Measurements from ENCODE around the gene ERBB4. TPM values are rescaled to one million over a fixed set of nuclear protein-coding genes. Genes with fewer than 3 reads are reported as not detected.

Gene ERBB4
- total RNA-seq, 1 experiment from 2014 or later: 0.04 TPM

DNA sequence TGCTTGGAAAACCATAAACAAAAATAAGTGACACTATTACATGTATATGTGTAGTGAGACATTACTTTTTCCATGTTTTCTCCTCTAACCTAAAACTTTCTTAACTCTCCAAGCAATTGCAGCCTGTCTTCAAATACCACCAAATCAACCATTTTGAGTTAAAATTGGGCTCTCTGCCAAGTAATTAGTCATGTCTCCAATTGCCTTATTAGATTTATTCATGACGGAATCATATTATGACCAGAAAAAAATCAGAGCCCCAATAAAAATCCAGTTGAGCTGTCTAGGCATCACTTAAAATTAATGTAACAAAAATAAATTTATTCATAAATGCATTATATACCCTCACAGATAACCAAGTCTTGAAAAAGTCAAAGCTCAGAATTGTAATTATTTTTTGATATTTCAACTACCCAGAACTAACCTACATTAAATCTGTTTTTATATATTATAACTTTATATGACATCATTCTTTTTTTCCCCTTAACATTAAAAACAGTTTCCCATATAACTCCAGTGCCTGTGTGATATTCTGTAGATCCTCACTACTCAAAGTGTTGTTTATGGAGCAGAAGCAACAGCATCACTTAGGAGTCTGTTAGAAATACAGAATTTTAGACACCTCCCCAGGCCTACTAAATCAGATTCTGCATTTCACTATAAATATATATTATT, 157.0 kb downstream of the ERBB4 start:
- H4K91ac ChIP-seq (ENCODE audit: insufficient read length, low read depth, low read length): no peak overlapping the region
- no peak overlapping the region for H2BK120ac ChIP-seq (ENCODE audit: low read depth, low read length, poor library complexity, severe bottlenecking)
- no peak overlapping the region for H4K5ac ChIP-seq (ENCODE audit: insufficient read length, low read depth, low read length)
- no peak overlapping the region for H3K27ac ChIP-seq (ENCODE audit: insufficient read length, low read depth, low read length)
- no peak for DNase-seq
- H3K4me2 ChIP-seq (ENCODE audit: insufficient read depth, insufficient read length, low read length): no peak overlapping the region
- H3K4me3 Mint-ChIP-seq: no peak overlapping the region
- no peaks in the 10 kb centered on the region for H3K79me2 ChIP-seq (ENCODE audit: insufficient read depth, low read length)
- H3T11ph ChIP-seq (ENCODE audit: low read length): no peak overlapping the region
- H3K36me3 Mint-ChIP-seq (ENCODE audit: insufficient read depth in 1 of 3, low read depth in 3 of 3): no peaks in the 10 kb centered on the region
- H2BK15ac ChIP-seq (ENCODE audit: low read depth, low read length): no peak overlapping the region
- no peak overlapping the region for H4K8ac ChIP-seq (replicated peaks; ENCODE audit: insufficient read length, low read depth, low read length)
- no peaks in the 10 kb centered on the region for H3K27me3 ChIP-seq (ENCODE audit: insufficient read depth, low read length)
- no peak overlapping the region for H3K23ac ChIP-seq (ENCODE audit: insufficient read length, low read depth, low read length)
- H2BK12ac ChIP-seq (ENCODE audit: insufficient read length, low read depth, low read length): no peak overlapping the region
- no peak overlapping the region for H3K56ac ChIP-seq (ENCODE audit: insufficient read length, low read depth, low read length)
- H3K9ac ChIP-seq (ENCODE audit: extremely low read depth, insufficient read length, low read length): no peak overlapping the region
- no peaks in the 10 kb centered on the region for H4K20me1 ChIP-seq (ENCODE audit: control insufficient read depth, insufficient read depth, insufficient read length)
- no peak overlapping the region for H2AFZ ChIP-seq (ENCODE audit: low read length)
- H3K9me3 Mint-ChIP-seq: no peaks in the 10 kb centered on the region
- H3K4me1 Mint-ChIP-seq: peaks cover 8 to 9% of the 10 kb centered on the region in 2 experiments
- no peak overlapping the region for H2BK5ac ChIP-seq (ENCODE audit: insufficient read length, low read length)
- no peak overlapping the region for H3K18ac ChIP-seq (ENCODE audit: insufficient read length, low read depth, low read length)
- no peaks in the 10 kb centered on the region for H3K9me3 ChIP-seq (ENCODE audit: control insufficient read depth, low read depth, low read length)
- no peaks in the 10 kb centered on the region for H3K79me1 ChIP-seq (ENCODE audit: insufficient read depth, low read depth, low read length, poor library complexity, severe bottlenecking)
- H3K27me3 Mint-ChIP-seq (ENCODE audit: low read depth): no peaks in the 10 kb centered on the region
- H3K23me2 ChIP-seq (ENCODE audit: insufficient read length, low read depth, low read length, poor library complexity, severe bottlenecking): no peaks in the 10 kb centered on the region
- H3K14ac ChIP-seq (ENCODE audit: insufficient read depth, low read length): no peak overlapping the region
- no peak overlapping the region for H3K4ac ChIP-seq (ENCODE audit: low read depth, low read length)
- H3K4me1 ChIP-seq (ENCODE audit: insufficient read depth, low read length): no peaks in the 10 kb centered on the region
- peak overlapping the region in 1 of 3 experiments; percentile 33; a peak in 1 of 7 replicates for H3K27ac Mint-ChIP-seq
- TF ChIP-seq, protein P1, sequence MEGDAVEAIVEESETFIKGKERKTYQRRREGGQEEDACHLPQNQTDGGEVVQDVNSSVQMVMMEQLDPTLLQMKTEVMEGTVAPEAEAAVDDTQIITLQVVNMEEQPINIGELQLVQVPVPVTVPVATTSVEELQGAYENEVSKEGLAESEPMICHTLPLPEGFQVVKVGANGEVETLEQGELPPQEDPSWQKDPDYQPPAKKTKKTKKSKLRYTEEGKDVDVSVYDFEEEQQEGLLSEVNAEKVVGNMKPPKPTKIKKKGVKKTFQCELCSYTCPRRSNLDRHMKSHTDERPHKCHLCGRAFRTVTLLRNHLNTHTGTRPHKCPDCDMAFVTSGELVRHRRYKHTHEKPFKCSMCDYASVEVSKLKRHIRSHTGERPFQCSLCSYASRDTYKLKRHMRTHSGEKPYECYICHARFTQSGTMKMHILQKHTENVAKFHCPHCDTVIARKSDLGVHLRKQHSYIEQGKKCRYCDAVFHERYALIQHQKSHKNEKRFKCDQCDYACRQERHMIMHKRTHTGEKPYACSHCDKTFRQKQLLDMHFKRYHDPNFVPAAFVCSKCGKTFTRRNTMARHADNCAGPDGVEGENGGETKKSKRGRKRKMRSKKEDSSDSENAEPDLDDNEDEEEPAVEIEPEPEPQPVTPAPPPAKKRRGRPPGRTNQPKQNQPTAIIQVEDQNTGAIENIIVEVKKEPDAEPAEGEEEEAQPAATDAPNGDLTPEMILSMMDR (conservative IDR thresholded peaks at IDR 0.05): no peak
- H2AK5ac ChIP-seq (ENCODE audit: insufficient read length, low read length): no peak overlapping the region
- no peak overlapping the region for H2BK20ac ChIP-seq (ENCODE audit: low read depth, low read length, poor library complexity, severe bottlenecking)
- WGBS (ENCODE audit: extremely low coverage, insufficient read length, low lambda C conversion rate): no CpG with 5 or more reads among the region's 1 CpG

Data from H9 (cell line).